ENCODE data around the gene PRSS8.

DNA sequence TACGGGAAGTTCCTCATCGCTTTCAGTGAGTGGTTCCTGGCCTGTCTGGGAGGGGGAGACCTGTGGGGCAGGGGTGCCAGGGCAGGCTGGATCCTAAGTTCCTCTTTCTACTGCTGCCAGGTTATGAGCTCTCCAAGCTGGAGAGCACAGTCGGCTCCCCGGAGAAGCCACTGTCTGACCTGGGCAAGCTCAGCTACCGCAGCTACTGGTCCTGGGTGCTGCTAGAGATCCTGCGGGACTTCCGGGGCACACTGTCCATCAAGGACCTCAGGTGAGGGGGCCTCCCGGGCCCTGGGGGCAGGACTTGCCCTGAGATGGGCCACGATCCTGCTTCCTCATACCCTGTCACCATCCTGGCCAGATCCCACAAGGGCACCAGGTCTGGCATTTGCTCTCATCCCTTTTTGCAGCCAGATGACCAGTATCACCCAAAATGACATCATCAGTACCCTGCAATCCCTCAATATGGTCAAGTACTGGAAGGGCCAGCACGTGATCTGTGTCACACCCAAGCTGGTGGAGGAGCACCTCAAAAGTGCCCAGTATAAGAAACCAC is 5.1 kb downstream of the PRSS8 start:
- TF ChIP-seq, protein P1, sequence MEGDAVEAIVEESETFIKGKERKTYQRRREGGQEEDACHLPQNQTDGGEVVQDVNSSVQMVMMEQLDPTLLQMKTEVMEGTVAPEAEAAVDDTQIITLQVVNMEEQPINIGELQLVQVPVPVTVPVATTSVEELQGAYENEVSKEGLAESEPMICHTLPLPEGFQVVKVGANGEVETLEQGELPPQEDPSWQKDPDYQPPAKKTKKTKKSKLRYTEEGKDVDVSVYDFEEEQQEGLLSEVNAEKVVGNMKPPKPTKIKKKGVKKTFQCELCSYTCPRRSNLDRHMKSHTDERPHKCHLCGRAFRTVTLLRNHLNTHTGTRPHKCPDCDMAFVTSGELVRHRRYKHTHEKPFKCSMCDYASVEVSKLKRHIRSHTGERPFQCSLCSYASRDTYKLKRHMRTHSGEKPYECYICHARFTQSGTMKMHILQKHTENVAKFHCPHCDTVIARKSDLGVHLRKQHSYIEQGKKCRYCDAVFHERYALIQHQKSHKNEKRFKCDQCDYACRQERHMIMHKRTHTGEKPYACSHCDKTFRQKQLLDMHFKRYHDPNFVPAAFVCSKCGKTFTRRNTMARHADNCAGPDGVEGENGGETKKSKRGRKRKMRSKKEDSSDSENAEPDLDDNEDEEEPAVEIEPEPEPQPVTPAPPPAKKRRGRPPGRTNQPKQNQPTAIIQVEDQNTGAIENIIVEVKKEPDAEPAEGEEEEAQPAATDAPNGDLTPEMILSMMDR (conservative IDR thresholded peaks at IDR 0.05 in 1 of 2, IDR thresholded peaks at IDR 0.05 in 1 of 2; ENCODE audit: low read depth in 1 of 2, low read length in 2 of 2): no peak
- no peak for TF ChIP-seq EZH2 (IDR thresholded peaks at IDR 0.05; ENCODE audit: low read length, missing control alignments)

All from fibroblast of lung (primary cell).